ENCODE results near the gene CAND1.
"Not testable (repeated sequence)": the region's sequence is repeated elsewhere in the genome, so short reads cannot be mapped to it uniquely, and the experiment has no call there.

Gene CAND1

GRCh38 chr12:67284561-67284960 is 15.4 kb downstream of the CAND1 start:
- no peak for DNase-seq

GRCh38 chr12:67286257-67286656 is 17.1 kb downstream of the CAND1 start:
- no peak for DNase-seq

GRCh38 chr12:67287311-67287710 is 18.2 kb downstream of the CAND1 start:
- DNase-seq: no peak

- DNase-seq: no peak
Measured at GRCh38 chr12:67288561-67288960, 19.4 kb downstream of the CAND1 start.

GRCh38 chr12:67290378-67290777 is 21.2 kb downstream of the CAND1 start:
- DNase-seq: no peak

- DNase-seq: no peak
Measured at GRCh38 chr12:67299526-67299925, 30.4 kb downstream of the CAND1 start.

- no peak for DNase-seq
Measured at GRCh38 chr12:67299926-67300325, 30.8 kb downstream of the CAND1 start.

GRCh38 chr12:67302162-67302561 is 33.0 kb downstream of the CAND1 start:
- no peak for DNase-seq

- DNase-seq: no peak
Measured at GRCh38 chr12:67305544-67305943, 36.4 kb downstream of the CAND1 start.

GRCh38 chr12:67306712-67307111 is 37.6 kb downstream of the CAND1 start:
- DNase-seq: no peak

GRCh38 chr12:67315661-67316060 is 46.5 kb downstream of the CAND1 start:
- no peak for DNase-seq

GRCh38 chr12:67318786-67319185 is 49.6 kb downstream of the CAND1 start:
- DNase-seq: no peak

- DNase-seq: no peak
Measured at GRCh38 chr12:67319936-67320335, 50.8 kb downstream of the CAND1 start.

GRCh38 chr12:67320614-67321295 is 51.6 kb downstream of the CAND1 start:
- DNase-seq: no peak

- DNase-seq: no peak
Measured at GRCh38 chr12:67322580-67322979, 53.4 kb downstream of the CAND1 start.

- no peak for DNase-seq
Measured at GRCh38 chr12:67323007-67323406, 53.8 kb downstream of the CAND1 start.

- no peak for DNase-seq
Measured at GRCh38 chr12:67326637-67327036, 57.5 kb downstream of the CAND1 start.

- no peak for DNase-seq
Measured at GRCh38 chr12:67327466-67327865, 58.3 kb downstream of the CAND1 start.

- DNase-seq: no peak
Measured at GRCh38 chr12:67331123-67331522, 62.0 kb downstream of the CAND1 start.

GRCh38 chr12:67331828-67332227 is 62.7 kb downstream of the CAND1 start:
- DNase-seq: no peak

- no peak for DNase-seq
Measured at GRCh38 chr12:67333649-67334048, 64.5 kb downstream of the CAND1 start.

- DNase-seq: no peak
Measured at GRCh38 chr12:67338426-67338825, 69.3 kb downstream of the CAND1 start.

GRCh38 chr12:67339530-67339929 is 70.4 kb downstream of the CAND1 start:
- no peak for DNase-seq

GRCh38 chr12:67341086-67341485 is 71.9 kb downstream of the CAND1 start:
- not testable (repeated sequence) for DNase-seq

- no peak for DNase-seq
Measured at GRCh38 chr12:67344979-67345710, 76.0 kb downstream of the CAND1 start.

All from hippocampal formation (tissue), 2 donors.